Measurements from ENCODE around the gene NRIP3.
A peak's percentile ranks its signal among the peaks of the same experiment; 100 is the strongest.

The NRIP3 gene

DNA sequence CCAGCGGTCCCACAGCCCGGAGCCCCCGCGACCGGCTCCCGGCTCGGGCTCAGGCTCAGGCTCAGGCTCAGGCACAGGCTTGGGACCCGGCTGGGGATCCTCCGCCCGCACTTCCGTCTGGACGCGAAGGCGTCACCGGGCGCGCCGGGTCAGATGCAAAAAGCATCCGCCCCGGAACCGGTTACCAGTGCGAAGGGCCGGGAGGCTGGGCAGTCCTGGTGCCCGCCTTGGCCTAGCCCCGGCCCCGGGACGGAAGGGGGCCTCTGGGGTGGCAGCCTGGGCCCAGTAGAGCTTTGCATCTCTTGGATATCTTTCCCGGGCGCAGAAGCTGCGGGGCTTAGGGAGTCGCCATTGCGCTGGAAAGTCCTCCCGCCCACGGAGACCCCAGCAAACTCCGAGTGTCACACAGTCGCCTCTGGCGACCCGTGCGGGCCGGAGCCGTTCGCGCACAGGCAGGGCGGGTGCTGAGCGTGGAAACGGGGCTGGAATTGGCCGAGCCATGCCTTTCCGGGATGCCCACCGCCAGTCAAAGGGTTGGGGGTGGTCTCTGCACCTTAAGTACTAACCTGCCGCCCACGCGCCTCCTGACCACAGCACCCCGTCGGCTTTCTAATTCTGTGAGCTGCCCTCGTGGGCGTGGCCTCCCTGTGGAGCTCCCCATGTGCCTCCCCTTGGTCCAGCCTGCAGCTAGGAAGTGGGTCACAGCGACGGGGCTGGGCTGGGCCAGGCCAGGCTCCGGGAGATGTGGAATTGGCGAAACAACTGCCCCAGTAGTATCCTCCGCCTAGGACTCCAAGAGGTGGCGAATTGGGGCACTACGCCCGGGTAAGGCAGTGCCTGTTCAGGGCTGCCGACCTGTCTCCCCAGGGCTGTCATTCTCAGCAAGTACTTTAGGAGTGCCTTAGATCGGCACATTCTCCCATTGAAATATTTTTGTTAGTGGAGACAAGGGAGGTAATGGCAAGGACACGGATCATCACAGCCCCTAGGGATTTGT, 39.2 kb downstream of the NRIP3 start, which contains the start of gene TMEM9B:
Gene TMEM9B (minus strand): TSS at position 119 of the 997 bp plus-strand sequence. CDS start 129 bp downstream, outside the sequence.
- TF ChIP-seq, protein P1, sequence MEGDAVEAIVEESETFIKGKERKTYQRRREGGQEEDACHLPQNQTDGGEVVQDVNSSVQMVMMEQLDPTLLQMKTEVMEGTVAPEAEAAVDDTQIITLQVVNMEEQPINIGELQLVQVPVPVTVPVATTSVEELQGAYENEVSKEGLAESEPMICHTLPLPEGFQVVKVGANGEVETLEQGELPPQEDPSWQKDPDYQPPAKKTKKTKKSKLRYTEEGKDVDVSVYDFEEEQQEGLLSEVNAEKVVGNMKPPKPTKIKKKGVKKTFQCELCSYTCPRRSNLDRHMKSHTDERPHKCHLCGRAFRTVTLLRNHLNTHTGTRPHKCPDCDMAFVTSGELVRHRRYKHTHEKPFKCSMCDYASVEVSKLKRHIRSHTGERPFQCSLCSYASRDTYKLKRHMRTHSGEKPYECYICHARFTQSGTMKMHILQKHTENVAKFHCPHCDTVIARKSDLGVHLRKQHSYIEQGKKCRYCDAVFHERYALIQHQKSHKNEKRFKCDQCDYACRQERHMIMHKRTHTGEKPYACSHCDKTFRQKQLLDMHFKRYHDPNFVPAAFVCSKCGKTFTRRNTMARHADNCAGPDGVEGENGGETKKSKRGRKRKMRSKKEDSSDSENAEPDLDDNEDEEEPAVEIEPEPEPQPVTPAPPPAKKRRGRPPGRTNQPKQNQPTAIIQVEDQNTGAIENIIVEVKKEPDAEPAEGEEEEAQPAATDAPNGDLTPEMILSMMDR (IDR thresholded peaks at IDR 0.05): no peak

DNA sequence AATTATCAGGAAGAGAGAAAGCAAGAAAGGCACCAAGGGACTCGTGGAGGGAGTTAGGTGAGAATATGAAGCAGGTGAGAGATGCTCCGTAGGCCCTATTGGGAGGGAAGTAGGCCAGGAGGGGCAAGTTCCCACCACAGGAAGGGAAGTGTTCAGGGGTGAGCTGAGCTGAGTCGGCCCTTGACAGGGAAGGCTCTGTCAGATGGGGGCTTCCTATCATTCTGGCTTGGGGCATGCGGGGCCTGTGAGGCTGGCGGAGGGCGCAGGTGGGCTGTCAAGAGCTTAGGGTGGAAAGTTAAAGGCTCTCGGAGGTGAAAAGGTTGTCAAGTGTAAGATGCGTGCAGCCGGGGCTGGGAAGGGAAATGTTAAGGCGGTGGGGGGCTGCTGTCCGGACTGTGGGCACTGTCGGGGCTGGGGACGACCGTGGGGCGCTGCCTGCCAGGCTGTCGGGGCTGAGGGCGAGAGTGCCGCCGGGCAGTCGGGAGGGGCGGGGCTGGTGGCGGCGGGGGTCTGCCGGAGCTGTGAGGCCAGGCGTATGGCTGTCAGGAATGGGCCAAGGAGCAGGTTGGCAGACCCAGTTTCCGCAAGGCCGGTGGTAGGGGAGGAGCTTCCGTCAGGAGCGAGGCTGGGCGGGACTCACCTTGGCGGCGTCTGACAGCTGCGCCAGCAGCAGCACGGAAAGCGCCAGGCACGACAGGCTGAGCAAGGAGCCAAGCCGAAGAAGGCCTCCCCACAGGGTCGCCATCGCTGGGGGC, 40.1 kb downstream of the NRIP3 start:
- TF ChIP-seq, protein P1 (IDR thresholded peaks at IDR 0.05): no peak

- TF ChIP-seq, protein P1 (IDR thresholded peaks at IDR 0.05): no peak
These were observed 41.0 kb downstream of the NRIP3 start for GRCh38 chr11:8962841-8963240.

DNA sequence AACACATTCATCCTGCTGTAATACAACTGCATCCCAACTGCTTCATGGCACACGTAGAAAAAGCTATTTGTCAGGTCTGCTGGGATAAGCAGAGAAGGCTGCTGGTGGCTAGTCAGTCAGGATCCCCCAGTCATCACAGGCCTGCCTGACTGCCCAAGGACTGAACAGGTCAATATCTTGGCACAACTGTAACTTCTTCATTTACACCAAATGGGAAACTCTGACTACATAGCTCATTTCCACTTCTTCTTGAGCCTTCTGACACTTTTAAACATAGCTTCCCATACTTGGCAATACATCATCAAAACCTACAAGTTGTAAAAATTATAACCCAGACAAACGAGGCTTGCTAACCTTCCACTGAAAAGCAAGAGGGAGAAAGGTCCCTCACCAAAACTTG, 42.4 kb downstream of the NRIP3 start:
- TF ChIP-seq, protein P1 (IDR thresholded peaks at IDR 0.05): no peak

DNA sequence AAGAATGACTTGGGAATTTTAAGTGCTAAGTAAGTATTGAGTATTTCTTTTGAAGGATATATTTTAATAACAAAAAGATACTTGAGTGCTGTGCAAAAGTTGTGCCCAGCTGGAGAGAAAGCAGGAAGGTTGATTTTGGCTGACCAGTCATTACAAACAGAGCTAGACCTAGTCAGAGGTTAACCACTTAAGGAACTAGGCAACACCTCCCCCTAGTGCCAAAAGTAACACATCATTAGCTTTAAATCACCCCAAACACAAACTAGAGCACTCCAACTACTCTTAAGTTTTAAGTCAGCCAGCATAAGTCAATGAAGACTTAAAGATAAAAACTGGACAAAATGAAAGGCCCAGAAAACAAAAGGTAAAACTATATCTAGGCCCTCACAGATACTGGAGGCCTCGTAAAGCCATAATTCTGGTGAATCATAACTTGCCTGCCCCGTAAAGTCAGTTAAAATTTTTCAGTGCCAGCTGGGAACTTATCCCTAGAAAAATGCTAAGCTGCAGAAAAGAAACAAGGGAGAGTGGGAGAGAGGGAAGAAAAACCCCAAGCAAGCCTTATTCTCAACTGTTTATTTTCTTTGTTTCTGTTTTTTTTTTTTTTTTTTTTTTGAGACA, 44.1 kb downstream of the NRIP3 start:
- TF ChIP-seq, protein P1 (IDR thresholded peaks at IDR 0.05): peak; percentile 71

DNA sequence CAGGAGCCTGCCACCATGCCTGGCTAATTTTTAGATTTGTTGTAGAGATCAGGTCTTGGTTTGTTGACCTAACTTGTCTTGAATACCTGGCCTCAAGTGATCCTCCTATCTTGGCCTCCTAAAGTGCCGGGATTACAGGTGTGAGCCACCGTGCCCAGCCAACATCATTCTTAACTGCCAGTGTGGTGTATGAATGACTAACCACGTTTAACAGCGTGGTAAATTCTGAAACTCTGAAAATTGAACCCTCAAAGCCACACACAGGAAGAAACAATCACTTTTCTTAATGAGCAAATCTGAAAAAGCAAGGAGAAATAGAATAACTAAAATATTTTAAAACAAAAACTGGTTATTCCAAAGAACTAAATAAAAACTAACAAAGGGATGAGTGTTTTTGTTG, 46.9 kb downstream of the NRIP3 start:
- TF ChIP-seq, protein P1 (IDR thresholded peaks at IDR 0.05): no peak

- TF ChIP-seq, protein P1 (IDR thresholded peaks at IDR 0.05): no peak
These were observed 54.9 kb downstream of the NRIP3 start for GRCh38 chr11:8948886-8949285.

Measured in LNCAP (cell line).